OCI-LY7 (cell line): ENCODE results near the gene MROH2A. TPM values are rescaled to one million over a fixed set of nuclear protein-coding genes. Genes with fewer than 3 reads are reported as not detected.
"Not testable (repeated sequence)": the region's sequence is repeated elsewhere in the genome, so short reads cannot be mapped to it uniquely, and the experiment has no call there.

Experiments used
- BruUV-seq: library from RNA; stranded (reverse); fragments of 400-500 nt; replicated peaks from 2 replicates; lab custom pipeline; 2021; lab: Mats Ljungman, UMichigan
- CTCF ChIA-PET: fragments of 300-600 bp; sonication (Branson Sonifier 250); formaldehyde crosslinking; loops from one replicate; lab custom pipeline; 2022; ENCODE audit warnings: antibody characterized with exemption; ENCODE audit not compliant: unreplicated experiment; lab: Charles Lee
- POLR2A ChIA-PET: fragments of 300-600 bp; sonication (Branson Sonifier 250); formaldehyde crosslinking; loops from one replicate; lab custom pipeline; 2022; ENCODE audit warnings: antibody characterized with exemption; lab: Charles Lee
- DNase-seq: peaks from one replicate; pipeline ENCODE4 v3.0.0-alpha.2; 2015; ENCODE audit warnings: low spot score
- H2AFZ ChIP-seq: fragments of 200-600 bp; sonication (generic), shearing (Covaris generic); 2 replicates; pipeline ENCODE4 v1.6.1; 2014; ENCODE audit warnings: mild to moderate bottlenecking, antibody characterized with exemption, low read length, moderate library complexity
- H3K27ac ChIP-seq: fragments of 200-600 bp; sonication (generic); 2 replicates; pipeline ENCODE4 v1.5.1; 2014; ENCODE audit warnings: mixed run types, low read depth, mild to moderate bottlenecking, moderate library complexity, low read length, inconsistent platforms; ENCODE audit not compliant: poor library complexity, severe bottlenecking
- H3K36me3 ChIP-seq: fragments of 200-600 bp; sonication (generic); 2 replicates; pipeline ENCODE4 v1.6.1; 2014; ENCODE audit warnings: mild to moderate bottlenecking, antibody characterized with exemption, low read length, moderate library complexity, mixed read lengths; ENCODE audit not compliant: insufficient read depth
- H3K4me1 ChIP-seq: fragments of 200-600 bp; sonication (generic); 2 replicates; pipeline ENCODE4 v1.5.1; 2014; ENCODE audit warnings: mild to moderate bottlenecking, low read length; ENCODE audit not compliant: insufficient read depth, poor library complexity, severe bottlenecking
- H3K4me2 ChIP-seq: fragments of 200-600 bp; sonication (generic); 2 replicates; pipeline ENCODE4 v1.6.1; 2014; ENCODE audit warnings: mild to moderate bottlenecking, low read length
- H3K4me3 ChIP-seq: fragments of 200-600 bp; sonication (generic); 2 replicates; pipeline ENCODE4 v1.5.1; 2014; ENCODE audit warnings: mild to moderate bottlenecking, low read depth, low read length; ENCODE audit not compliant: poor library complexity, severe bottlenecking
- H3K79me2 ChIP-seq: fragments of 200-600 bp; sonication (generic); 2 replicates; pipeline ENCODE4 v1.6.1; 2016; ENCODE audit warnings: low read depth, mild to moderate bottlenecking, low read length, moderate library complexity, mixed read lengths; ENCODE audit not compliant: insufficient read depth
- H3K9me2 ChIP-seq: fragments of 200-600 bp; sonication (generic); 2 replicates; pipeline ENCODE4 v1.6.1; 2016; ENCODE audit warnings: mild to moderate bottlenecking, low read length, mixed read lengths; ENCODE audit not compliant: insufficient read depth
- H3K9me3 ChIP-seq: fragments of 200-600 bp; sonication (generic); 2 replicates; pipeline ENCODE4 v1.6.1; 2014; ENCODE audit warnings: mild to moderate bottlenecking, mixed run types, low read length, mixed read lengths
- H4K20me1 ChIP-seq: fragments of 200-600 bp; sonication (generic); 2 replicates; pipeline ENCODE4 v1.6.1; 2014; ENCODE audit warnings: mild to moderate bottlenecking, antibody characterized with exemption, low read length, moderate library complexity, mixed read lengths; ENCODE audit not compliant: insufficient read depth
- EZH2phosphoT487 ChIP-seq: fragments of 200-600 bp; sonication (generic); IDR thresholded peaks from 2 replicates; pipeline ENCODE4 v1.6.1; 2018; ENCODE audit warnings: low read depth, borderline replicate concordance, mild to moderate bottlenecking, mixed run types, antibody characterized with exemption, low read length, moderate library complexity, mixed read lengths
- intact Hi-C: fragments of 100-400 bp; cut with micrococcal nuclease; formaldehyde crosslinking; loops from one replicate; pipeline ENCODE4 v1.10.0; 2022; ENCODE audit not compliant: unreplicated experiment
- total RNA-seq, 2 experiments: library from RNA; depleted of rRNA in 1 of 2; stranded (reverse); fragments of >200 nt in 1 of 2; shearing (Covaris generic) in 1 of 2; gene quantifications; 2 replicates each; pipeline ENCODE4 v1.2.3, GENCODE V29; 2014 to 2022
- TF ChIP-seq, protein P1 (sequence below): fragments of 200-600 bp; sonication (generic); conservative IDR thresholded peaks from 2 replicates; pipeline ENCODE4 v1.5.1; 2014; ENCODE audit warnings: mild to moderate bottlenecking, antibody characterized with exemption, low read length, moderate library complexity, mixed read lengths

MROH2A gene
- total RNA-seq, 2 experiments from 2014 or later: not detected

GRCh38 chr2:233867993-233868532 is 89.9 kb downstream of the MROH2A start, which contains the start of gene MSL3B:
Gene MSL3B, minus strand, starts transcription at chr2:233868386.
- POLR2A ChIA-PET: no interaction called here
- Histone ChIP-seq H3K9me2 (no peaks in the 10 kb centered on the region), H2AFZ (no peak within 1 kb of the TSS), H4K20me1 (no peaks in the 10 kb centered on the region), H3K79me2 (no peaks in the 10 kb centered on the region), H3K4me1 (no peaks in the 10 kb centered on the region), H3K27ac (no peak within 1 kb of the TSS), H3K4me3 (no peak within 1 kb of the TSS), H3K9me3 (no peaks in the 10 kb centered on the region), H3K4me2 (no peak within 1 kb of the TSS), H3K36me3 (no peaks in the 10 kb centered on the region)
- no TSS peak for BruUV-seq
- no peak for DNase-seq
- no peak for TF ChIP-seq EZH2phosphoT487
- TF ChIP-seq, protein P1, sequence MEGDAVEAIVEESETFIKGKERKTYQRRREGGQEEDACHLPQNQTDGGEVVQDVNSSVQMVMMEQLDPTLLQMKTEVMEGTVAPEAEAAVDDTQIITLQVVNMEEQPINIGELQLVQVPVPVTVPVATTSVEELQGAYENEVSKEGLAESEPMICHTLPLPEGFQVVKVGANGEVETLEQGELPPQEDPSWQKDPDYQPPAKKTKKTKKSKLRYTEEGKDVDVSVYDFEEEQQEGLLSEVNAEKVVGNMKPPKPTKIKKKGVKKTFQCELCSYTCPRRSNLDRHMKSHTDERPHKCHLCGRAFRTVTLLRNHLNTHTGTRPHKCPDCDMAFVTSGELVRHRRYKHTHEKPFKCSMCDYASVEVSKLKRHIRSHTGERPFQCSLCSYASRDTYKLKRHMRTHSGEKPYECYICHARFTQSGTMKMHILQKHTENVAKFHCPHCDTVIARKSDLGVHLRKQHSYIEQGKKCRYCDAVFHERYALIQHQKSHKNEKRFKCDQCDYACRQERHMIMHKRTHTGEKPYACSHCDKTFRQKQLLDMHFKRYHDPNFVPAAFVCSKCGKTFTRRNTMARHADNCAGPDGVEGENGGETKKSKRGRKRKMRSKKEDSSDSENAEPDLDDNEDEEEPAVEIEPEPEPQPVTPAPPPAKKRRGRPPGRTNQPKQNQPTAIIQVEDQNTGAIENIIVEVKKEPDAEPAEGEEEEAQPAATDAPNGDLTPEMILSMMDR: no peak
- intact Hi-C loops: no loop called here
- CTCF ChIA-PET: no interaction called here

DNA sequence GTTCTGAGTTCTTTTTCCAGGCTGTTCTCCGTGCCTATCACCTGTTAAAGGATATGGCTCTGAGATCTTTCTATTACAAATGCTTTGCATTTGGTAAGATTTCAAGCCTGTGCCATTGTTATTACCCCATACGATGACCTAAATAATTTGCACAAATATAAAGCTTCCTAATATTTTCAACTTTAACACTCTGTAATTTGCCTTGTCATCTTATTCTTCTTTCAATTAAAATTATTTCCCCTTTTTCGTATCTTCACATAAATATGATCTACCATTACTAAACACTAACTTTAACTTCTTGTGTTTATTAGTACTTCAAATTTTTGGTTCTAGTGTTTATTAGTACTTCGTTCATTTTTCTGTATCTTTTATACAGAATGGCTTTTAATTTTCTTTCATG is 93.3 kb downstream of the MROH2A start:
- Histone ChIP-seq H3K36me3 (no peaks in the 10 kb centered on the region), H3K9me3 (no peaks in the 10 kb centered on the region), H3K79me2 (no peaks in the 10 kb centered on the region), H3K4me3 (no peak overlapping the region), H3K9me2 (no peaks in the 10 kb centered on the region), H3K4me1 (no peaks in the 10 kb centered on the region), H3K27ac (no peak overlapping the region), H4K20me1 (no peaks in the 10 kb centered on the region), H3K4me2 (no peak overlapping the region), H2AFZ (no peak overlapping the region)
- ChIA-PET CTCF (no interaction called here), POLR2A (interaction anchor here (0.7 kb wide), 3 partner anchors 23 to 333 kb away, joined by 3 read pairs; no protein-coding TSS in a partner anchor)
- no peak for DNase-seq
- intact Hi-C loops: no loop called here
- TF ChIP-seq EZH2phosphoT487: no peak
- TF ChIP-seq, protein P1: no peak
- no TSS peak for BruUV-seq

- H3K4me3 ChIP-seq, H3K4me2 ChIP-seq, H2AFZ ChIP-seq, H3K9me3 ChIP-seq, H3K4me1 ChIP-seq, H4K20me1 ChIP-seq, BruUV-seq, H3K27ac ChIP-seq, DNase-seq, intact Hi-C loops, CTCF ChIA-PET, H3K9me2 ChIP-seq, H3K79me2 ChIP-seq, H3K36me3 ChIP-seq: not testable (repeated sequence)
- POLR2A ChIA-PET: interaction anchor here (0.7 kb wide), 1 partner anchor 332 kb away, joined by 3 read pairs; no protein-coding TSS in a partner anchor
Measured at GRCh38 chr2:233872125-233872524, 94.0 kb downstream of the MROH2A start.
